ENCODE results near the gene RNF144B. TPM values are rescaled to one million over a fixed set of nuclear protein-coding genes. Genes with fewer than 3 reads are reported as not detected.

Gene RNF144B
- total and polyA plus RNA-seq, 2 of the 13 experiments (the other 11 are each of a cell fraction or from before 2014, with no cell fraction given): 1.8 to 4.3 TPM

DNA sequence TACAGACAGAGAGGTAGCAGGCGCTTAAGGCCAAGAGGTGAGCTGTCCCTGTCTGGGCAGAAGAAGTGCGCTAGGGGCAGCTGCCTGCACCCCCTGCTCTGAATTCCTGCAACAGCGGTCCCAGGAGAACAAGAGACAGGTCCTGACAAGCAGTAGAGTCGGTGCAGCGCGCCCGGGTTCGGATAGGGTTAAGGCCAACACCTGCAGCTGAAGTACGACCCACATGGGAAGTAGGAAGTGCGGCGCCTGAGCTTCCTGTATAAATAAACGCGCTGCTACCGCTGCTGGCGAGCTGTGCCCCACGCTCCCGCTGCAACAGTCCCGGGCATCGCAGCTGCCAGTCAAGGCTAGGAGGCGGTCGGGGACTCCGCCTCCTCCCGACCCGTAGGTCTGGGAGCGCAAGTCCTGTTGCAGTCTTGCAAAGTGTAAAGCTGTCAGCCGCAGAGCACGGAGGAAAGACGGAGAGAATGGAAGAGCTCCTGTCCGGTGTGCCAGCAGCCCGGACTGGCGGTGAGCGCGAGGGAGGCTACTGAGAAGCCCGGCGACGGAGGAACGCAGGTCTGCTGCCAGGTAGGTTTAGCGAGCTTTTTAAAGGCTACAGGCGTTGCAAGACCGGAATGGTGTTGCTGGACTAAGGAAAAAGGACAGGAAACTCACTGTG is at the start of gene RNF144B (continued):
- TF ChIP-seq POLR2G (IDR thresholded peaks at IDR 0.05; ENCODE audit: low read depth, low read length) (peak; percentile 76), ZNF138 (CRISPR knock-in tag; IDR thresholded peaks at IDR 0.05; ENCODE audit: low read depth) (0 out of 2 replicates have a peak, but pooled peaks have one; percentile 57), ARHGAP35 (CRISPR knock-in tag; IDR thresholded peaks at IDR 0.05; ENCODE audit: borderline replicate concordance) (peak; percentile 26; the same call in 1 of the 2 replicates), ZNF30 (CRISPR knock-in tag; IDR thresholded peaks at IDR 0.05) (peak; percentile 44; the same call in 1 of the 2 replicates), ZNF788 (CRISPR knock-in tag; IDR thresholded peaks at IDR 0.05; ENCODE audit: borderline replicate concordance) (peak; percentile 95), DR1 (CRISPR knock-in tag; IDR thresholded peaks at IDR 0.05) (peak; percentile 61; the same call in 1 of the 2 replicates), ZNF747 (CRISPR knock-in tag; IDR thresholded peaks at IDR 0.05; ENCODE audit: borderline replicate concordance) (peak; percentile 93), TBX2 (CRISPR knock-in tag; IDR thresholded peaks at IDR 0.05; ENCODE audit: borderline replicate concordance) (peak; percentile 90; the same call in 1 of the 2 replicates), ZMAT3 (CRISPR knock-in tag; conservative IDR thresholded peaks at IDR 0.05) (no peak), ZNF652 (CRISPR knock-in tag; IDR thresholded peaks at IDR 0.05; ENCODE audit: borderline replicate concordance, low read depth) (peak; percentile 98), ZBTB4 (CRISPR knock-in tag; IDR thresholded peaks at IDR 0.05; ENCODE audit: borderline replicate concordance) (peak; percentile 66; the same call in 1 of the 2 replicates), NPAS2 (CRISPR knock-in tag; IDR thresholded peaks at IDR 0.05; ENCODE audit: borderline replicate concordance) (no peak), ZBTB3 (CRISPR knock-in tag; IDR thresholded peaks at IDR 0.05; ENCODE audit: borderline replicate concordance, low read depth) (peak; percentile 67; the same call in 1 of the 2 replicates), MYPOP (CRISPR knock-in tag; IDR thresholded peaks at IDR 0.05) (peak; percentile 91), TBX3 (IDR thresholded peaks at IDR 0.05; ENCODE audit: borderline replicate concordance) (peak; percentile 64; the same call in 1 of the 2 replicates), TCF12 (IDR thresholded peaks at IDR 0.05) (no peak), TCF12 (CRISPR knock-in tag; IDR thresholded peaks at IDR 0.05) (peak; percentile 55), ZNF703 (CRISPR knock-in tag; IDR thresholded peaks at IDR 0.05; ENCODE audit: borderline replicate concordance) (no peak), CCDC6 (CRISPR knock-in tag; IDR thresholded peaks at IDR 0.05) (peak; percentile 90), KAT8 (CRISPR knock-in tag; IDR thresholded peaks at IDR 0.05) (peak; percentile 91), JUN (CRISPR knock-in tag; IDR thresholded peaks at IDR 0.05) (peak; percentile 48; the same call in 1 of the 2 replicates), ZBTB42 (CRISPR knock-in tag; IDR thresholded peaks at IDR 0.05) (no peak), ZFP36 (IDR thresholded peaks at IDR 0.05; ENCODE audit: borderline replicate concordance, low read depth, low read length, partially characterized antibody) (no peak), ZNF484 (CRISPR knock-in tag; IDR thresholded peaks at IDR 0.05; ENCODE audit: borderline replicate concordance, low read depth) (no peak)
- TF ChIP-seq, protein P1, sequence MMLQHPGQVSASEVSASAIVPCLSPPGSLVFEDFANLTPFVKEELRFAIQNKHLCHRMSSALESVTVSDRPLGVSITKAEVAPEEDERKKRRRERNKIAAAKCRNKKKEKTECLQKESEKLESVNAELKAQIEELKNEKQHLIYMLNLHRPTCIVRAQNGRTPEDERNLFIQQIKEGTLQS (CRISPR knock-in tag; IDR thresholded peaks at IDR 0.05): no peak
